ENCODE measurements around the gene RPL31.

GRCh38 chr2:100974712-100975520 lies 27.2 kb upstream of the RPL31 start:
- no peak for TF ChIP-seq POLR2A (IDR thresholded peaks at IDR 0.05)
- no peak for TF ChIP-seq CTCF (IDR thresholded peaks at IDR 0.05)

Measured in adrenal gland (tissue), 5 donors.